OCI-LY1 (cell line): ENCODE measurements around the gene CPA4.

Experiments
- CTCF ChIP-seq: fragments of 200-600 bp; sonication (generic), shearing (Covaris generic); IDR thresholded peaks from 2 replicates; pipeline ENCODE4 v1.5.1; 2017; ENCODE audit warnings: mild to moderate bottlenecking, antibody characterized with exemption, low read length, moderate library complexity, mixed read lengths
- EZH2 ChIP-seq: fragments of 200-600 bp; sonication (generic), shearing (Covaris generic); IDR thresholded peaks from 2 replicates; pipeline ENCODE4 v1.8.0; 2017; ENCODE audit warnings: borderline replicate concordance, mixed run types, mild to moderate bottlenecking, antibody characterized with exemption, low read length, moderate library complexity, mixed read lengths

- TF ChIP-seq CTCF (no peak), EZH2 (no peak)
Observed at GRCh38 chr7:130358471-130358870, 65.5 kb downstream of the CPA4 start.
